GM21367 (cell line): Measurements from ENCODE around the gene RAB28.
A peak's percentile ranks its signal among the peaks of the same experiment; 100 is the strongest.

Source experiments
- ATAC-seq: cut with Tn5 transposase; IDR thresholded peaks from one replicate; pipeline ENCODE4 v1.9.1; 2021; ENCODE audit not compliant: unreplicated experiment

Gene RAB28

DNA sequence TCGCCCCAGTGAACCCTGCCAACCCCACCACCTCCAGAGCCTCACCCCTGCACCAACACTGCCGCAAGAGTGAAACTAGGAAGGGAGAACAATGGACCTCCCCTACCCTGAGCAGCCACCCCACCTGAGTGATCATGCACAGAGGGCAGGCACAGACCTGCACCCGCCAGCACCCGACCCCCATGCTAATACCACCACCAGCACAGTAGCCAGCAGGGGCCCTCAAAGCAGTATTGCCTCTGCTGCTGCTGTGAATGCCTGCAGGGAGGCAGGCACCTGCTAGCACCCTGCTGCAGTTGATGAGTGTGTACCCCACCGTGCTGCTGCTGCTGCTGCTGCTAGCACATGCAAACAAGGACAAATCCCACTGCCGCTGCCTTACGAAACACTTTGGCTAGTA lies 100.1 kb downstream of the RAB28 start:
- no peak for ATAC-seq

DNA sequence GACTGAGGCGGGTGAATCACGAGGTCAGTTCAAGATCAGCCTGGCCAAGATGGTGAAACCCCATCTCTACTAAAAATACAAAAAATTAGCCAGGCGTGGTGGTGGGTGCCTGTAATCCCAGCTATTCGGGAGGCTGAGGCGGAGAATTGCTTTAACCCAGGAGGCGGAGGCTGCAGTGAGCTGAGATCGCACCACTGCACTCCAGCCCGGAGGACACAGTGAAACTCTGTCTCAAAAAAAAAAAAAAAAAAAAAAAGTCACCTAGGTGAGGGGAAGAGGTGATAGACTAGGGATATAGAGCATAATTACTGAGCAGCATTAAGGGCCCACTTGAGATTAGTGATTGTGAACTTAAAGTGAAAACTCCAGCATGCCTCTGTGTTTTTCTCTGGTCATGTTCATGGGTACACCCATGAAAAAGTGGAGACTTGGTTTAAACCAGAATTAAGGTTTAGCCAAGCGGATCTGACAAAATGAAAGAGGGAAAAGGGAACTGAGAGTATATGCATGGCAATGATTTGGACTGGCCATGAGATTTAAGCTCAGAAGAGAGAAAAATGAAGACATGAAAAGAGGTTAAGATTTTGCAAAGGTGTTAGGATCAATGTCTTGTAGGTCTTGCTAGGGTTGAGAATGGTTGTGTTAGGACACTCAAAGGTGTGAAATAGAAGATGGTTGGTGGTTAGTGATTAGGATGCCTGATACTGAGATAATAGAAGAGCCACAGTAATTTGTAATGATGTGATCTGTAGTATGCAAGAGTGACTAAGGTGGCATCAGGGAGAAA lies 105.0 kb downstream of the RAB28 start:
- ATAC-seq: peak; percentile 73

DNA sequence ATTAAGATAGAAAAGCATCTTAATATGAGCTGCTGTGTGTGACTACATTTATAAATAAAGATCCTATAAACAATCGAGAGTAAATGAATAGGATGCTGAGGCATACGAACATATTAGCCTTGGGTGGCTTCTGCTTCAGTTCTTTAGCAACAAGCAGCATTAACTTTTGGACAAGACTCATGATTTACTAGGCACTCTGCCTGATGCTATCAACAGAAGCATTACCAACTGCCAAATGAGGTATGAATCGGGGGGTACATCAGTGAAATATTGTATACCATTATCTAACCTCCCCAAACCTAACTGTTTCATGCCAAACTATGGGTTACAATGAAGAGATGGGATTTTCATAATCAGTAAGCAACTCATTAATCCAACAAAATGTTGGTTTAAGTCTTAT lies 113.1 kb downstream of the RAB28 start:
- no peak for ATAC-seq

DNA sequence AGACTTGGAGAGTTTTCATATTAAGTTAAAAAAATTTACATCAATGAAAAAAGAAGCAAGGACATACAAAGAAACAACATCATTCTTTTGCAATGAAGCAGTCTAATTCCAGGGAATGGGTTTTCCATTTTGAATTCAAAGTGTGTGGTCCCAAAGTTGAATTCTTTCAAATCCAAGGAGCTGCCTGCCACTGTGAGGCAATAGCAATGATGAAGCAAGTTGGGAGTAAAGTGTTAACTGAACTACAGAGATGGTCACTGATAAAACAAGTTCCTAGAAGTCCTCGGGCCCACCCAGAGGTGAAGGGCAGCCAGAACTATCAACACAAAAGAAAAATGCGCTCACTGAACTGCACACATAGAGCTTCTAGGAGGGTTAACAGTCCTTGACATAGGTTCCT lies 115.9 kb downstream of the RAB28 start:
- no peak for ATAC-seq

DNA sequence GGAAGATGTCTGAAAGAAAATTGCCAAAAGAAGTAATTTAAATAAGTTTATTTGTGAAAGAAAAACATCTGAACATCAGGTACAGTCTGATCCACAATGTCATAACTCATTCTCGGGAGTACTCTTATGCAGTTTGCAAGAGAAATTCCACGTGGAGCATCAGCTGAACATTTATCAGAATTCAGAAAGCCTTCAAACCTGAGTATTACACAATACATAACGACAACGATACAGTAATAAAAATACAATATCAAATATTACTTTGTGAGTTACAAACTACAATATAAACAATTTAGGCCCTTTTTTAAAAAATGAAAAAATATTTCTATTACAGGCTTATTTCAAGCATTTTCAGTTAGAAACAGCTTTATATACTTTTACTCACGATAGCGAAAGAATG lies 116.4 kb downstream of the RAB28 start:
- no peak for ATAC-seq

DNA sequence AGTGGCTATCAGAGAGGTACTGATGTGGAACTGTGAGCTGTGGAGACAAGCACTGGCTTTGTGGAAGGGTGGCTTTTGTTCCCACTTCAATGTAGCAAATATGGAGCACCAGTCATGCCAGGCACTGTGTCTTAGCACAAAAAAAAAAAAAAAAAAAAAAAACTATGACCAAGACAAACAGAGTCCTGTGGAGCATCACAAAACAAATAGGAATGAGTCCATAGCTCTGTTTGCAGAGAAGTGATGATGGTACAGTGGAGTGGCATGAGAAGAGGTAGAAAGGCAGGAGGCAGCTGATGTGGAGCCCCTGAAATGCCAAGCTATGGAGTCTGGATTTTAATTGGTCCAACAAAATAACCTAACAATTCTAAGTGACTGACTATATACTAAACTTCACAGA lies 116.9 kb downstream of the RAB28 start:
- no peak for ATAC-seq

DNA sequence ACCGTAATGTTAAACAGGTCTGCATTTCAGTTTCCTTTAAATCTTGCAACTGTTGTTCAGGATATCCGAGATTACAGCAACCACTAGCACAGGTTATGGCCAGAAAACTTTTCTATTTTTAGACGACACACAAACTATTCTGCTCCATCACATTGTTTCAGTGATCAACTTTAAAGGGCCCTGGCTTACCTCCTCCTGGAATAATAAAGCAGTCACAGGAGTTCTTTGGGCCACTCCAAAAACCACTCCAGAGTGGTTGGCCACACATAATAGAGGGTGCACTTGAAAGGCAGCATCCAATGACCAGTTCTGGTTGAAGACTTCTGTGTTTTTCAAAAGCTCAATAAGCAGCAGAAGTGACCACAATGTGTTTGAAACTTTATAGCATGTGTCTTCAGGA lies 118.9 kb downstream of the RAB28 start:
- no peak for ATAC-seq

DNA sequence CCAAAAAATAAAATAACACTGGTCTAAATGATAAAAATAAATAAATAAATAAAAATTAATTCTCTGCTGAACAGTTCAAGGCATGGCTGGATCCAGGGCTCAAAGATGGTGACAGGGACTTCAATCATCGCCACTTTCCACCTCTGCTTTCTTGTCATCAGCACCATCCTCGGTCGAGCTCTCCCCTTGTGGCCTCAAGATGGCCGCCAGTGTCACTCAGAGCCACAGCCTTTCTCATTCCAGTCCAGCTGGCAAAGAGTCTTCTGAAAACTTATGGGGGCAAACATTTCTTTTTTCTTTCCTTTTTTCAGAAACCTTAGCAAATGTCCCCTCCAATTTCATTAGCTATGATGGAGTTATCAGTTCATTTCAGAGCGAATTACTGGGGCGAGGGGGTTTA lies 119.5 kb downstream of the RAB28 start:
- no peak for ATAC-seq

DNA sequence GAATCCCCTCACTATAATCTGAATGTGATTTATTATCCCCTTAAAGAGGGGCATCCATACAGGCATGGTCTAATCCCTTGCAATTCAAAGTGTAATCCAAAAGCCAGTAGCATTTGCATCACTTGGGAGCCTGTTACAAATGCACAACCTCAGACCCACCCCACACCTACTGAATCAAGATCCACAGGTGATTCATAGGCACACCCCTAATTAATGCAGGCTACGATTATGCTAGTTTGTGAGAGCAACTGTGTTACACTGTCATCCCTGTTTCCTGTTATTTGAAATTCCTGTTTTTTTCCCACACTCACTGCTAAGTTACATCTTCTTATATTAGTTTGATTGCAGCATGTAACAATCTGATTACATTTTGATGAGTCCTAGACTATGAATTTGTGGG lies 120.0 kb downstream of the RAB28 start:
- no peak for ATAC-seq

DNA sequence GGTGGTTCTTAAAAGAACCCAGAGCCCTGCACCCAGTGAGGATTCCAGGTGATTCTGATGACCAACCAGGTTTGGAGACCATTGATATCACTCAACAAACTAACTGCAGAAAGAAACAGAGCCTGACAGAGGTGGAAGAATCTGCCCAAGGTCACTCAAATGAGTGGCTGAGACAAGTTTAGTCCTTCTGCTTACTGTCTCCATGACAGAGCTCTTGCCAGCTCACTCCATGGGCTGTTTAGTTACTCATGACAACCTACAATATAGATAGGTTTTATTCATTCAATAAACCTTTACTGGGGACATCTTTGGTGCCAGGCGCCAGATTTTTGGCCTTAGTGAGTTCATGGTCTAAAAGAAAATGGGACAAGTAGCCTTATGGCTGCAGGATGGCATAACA lies 124.3 kb downstream of the RAB28 start:
- ATAC-seq: no peak

DNA sequence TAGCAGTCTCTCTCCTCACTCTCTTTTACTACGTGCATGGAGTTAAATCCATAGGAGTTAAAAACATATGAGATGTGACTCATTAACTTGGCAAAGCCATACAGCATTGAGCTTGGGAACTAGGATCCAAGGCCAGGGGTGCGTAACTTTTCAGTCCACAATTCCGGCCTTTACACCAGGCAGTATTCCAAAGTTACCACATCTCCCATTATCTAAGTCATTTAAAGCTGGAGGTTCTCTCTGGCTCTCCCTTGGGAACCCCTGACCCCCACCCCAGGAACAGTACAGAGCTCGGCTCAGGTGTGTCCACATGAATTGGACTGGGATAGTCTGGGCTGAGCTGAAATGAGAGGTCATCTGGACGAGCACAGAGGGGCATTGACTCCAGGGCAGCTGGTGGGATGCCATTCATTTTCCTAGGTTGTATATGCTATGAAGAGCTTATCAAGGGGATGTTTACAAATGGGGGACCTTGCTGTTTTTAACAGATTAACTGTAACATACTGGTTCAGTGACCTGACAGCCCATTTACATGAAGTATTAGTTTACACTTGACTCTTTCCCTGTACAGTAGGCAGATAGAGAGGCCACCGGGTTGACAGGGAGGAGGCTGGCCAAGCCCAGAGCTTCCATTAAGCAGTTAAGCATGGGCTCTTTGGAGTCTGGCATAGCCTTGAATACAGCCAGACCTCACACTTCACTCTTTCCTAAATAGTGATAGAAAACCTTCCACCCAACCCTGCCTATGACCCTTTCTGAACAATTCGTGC lies 128.8 kb downstream of the RAB28 start:
- no peak for ATAC-seq

DNA sequence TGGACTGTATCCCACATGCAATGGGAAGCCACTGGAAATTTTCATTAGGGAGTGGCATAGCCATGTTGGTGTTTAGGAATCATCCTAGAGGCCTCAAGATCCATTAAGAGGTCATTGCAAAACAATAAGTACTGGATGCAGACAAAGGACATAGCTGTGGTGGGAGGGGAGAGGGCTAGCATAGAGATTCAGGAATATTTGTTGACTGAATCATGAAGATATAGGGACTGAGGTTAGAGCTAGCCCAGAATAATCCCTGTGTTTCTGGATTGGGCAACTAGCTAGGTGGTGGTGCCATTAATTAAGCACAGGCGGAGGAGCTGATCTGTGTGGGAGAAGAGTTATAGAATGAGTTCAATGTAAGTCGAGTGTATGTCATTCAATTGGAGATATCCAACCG lies 135.0 kb downstream of the RAB28 start:
- no peak for ATAC-seq

DNA sequence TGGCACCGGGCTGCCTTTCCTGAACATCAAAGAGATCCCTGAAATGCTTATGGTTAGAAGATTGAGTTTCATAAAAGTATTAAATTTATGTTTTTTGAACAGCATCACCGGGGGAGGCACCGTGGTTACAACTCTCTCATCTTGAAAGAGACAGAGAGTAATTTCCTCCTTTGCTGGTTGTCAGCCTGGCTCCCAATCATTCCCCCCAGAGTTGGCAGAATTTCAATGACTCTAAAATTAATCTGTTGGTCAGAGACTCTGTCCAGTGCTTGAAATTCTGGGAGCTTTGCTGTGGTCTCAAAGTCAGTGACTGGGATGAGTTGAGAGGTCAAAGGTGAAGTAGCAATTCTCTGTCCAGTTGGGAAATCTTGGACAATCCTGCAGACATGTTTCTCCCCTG lies 135.9 kb downstream of the RAB28 start:
- ATAC-seq: no peak

DNA sequence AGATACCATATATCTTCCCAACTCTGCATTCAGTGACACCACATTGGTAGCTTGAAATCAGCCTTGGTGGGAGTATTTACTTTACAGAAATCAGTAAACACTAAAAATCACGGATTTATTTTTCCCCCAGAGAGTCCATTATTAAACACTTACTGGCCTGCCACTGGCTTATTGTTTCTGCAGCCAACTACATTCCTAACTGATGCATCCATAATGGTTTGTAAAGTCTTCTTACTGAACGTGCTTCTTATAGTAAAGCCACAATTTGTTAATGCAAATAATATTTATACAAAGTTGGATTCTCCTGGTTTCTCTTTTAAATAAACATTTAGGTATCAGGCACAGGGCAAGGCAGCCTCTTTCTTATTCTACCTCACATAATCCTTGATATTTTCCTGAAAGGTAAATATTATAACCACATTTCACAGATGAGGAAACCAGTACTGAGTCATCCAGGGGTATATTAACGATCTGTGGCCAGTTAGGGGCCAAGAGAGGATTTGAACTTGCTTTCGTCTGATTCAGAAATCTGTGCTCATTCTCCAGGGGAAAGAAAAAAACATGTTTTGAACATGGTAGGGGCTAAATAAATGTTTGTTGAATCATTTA lies 136.5 kb downstream of the RAB28 start:
- no peak for ATAC-seq

DNA sequence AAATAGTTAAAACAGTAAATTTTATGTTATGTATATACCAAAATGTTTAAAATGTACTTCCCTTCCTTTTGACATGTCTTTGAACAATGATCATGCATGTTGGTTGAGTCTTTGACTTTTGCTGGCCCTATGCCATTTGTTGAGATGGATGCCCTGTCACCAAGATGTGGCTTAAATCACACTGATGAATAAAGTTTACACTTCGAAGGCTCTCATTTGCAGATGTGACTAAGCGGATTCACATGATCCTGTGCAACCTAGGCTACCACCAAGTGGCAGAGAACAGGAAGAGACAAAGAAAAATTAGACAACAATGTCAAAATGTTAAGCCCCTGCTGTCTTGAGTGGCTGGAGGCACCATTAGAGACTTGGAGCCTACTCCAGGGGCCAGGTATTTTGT lies 139.9 kb downstream of the RAB28 start:
- ATAC-seq: no peak

DNA sequence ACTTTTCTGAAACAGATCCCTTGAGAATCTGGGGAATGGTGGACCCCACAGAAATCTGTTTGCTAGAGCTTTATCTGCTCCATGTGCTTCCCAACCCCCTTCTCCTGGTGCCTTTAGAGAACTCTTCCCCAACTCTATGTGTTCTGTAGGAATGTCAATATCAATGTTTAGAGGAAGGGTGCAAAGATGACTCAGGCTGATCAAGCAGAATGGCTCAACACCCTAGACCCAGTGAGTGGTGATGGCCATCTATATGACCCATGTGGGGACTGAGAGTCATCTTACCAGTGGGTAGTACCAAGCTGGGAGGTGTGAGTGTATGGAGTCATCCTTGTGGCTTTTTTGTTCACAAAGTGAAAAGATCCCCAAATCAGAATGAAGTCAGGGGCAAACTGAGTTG lies 143.5 kb downstream of the RAB28 start:
- no peak for ATAC-seq

DNA sequence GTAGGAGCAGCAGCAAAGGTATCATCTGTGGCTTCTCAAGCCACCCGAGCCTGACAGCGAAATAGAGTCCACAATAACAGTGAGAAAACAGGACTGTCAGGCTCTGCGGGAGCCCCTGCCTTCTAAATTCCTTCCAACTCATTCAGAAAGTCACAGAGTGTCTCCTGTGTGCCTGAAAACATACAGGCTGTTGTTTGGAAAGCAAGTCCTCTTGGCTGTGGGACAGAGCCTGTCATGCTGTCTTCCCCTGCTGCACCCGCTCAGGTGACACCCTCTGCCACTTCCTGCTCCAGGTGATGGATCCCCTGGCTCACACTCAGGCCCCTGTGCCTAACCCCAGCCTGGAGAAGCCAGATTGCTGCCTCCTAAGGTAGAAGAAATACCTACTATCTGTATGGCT lies 152.3 kb downstream of the RAB28 start:
- no peak for ATAC-seq

DNA sequence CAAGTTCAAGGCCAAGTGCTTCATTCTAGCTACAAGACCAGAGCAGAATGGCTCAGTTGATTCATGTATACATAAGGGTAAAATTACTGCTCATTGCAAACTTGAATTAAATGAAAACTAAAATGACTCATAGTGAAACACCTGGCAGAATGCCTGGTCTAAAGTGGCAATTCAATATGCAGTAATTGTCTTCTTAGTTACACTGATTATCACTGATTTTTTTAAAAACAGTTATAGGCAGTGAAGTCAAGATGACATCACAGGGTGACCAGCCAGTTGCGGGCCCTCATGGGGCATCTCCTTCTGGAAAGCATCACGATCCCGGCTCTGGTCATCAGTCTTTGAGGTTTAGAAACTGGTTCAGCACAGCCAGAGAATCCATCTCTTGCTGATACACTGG lies 154.2 kb downstream of the RAB28 start:
- ATAC-seq: no peak

DNA sequence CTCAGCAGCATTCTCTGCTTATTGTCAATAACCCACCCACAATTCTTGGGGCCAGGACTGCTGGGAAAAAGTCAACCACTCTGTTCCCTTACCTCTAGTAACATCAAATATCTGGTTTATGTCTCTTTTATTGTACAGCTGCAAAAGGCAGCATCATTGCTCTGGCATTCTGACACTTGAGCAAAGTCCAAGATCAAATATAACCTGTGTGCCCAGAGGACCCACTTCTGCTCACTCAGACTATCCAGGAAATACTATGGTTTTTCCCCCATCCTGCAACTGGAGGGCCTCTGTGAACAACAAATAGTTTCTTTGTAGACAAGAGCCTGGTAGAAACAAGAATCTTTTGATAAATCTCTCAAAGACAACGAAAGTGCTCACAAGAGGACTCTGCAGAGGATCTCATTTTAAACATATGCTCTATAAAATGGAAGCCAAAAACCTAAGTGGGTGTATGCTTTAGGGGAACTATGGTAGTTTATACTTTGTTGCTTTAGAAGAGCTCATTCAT lies 154.7 kb downstream of the RAB28 start:
- no peak for ATAC-seq

DNA sequence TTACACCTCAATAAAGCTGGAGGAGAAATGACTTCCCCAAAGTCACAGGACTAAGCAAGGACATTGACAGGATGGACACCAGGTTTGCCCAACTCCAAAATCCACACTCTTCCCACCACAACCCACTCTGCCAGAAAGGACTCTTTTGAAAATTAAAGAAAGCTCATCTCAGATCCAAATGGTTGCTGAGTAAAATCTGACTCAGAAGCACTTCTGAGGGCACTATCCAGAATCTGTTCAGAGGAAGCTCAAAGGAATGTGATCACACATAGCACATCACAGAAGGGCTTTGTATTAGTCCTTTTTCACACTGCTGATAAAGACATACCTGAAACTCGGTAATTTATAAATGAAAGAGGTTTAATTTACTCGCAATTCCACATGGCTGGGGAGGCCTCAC lies 155.5 kb downstream of the RAB28 start:
- ATAC-seq: no peak

DNA sequence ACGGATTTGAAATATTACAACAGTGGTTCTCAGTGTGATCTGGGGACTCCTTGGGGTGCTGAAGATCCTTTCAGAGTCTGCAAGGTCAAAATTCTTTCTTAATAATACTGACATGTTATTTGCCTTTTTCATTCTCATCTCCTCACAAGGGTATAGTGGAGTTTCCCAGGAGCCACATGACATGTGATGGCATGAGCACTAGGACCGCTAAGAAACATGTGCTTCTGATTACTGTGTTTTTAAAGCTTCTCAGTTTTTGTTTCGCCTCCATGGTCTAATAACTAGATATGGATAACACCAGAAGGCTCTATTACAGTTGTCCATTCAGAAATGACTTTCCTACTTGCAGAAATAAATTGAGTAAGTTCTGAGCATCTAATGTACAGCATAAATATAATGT lies 156.1 kb downstream of the RAB28 start:
- no peak for ATAC-seq

DNA sequence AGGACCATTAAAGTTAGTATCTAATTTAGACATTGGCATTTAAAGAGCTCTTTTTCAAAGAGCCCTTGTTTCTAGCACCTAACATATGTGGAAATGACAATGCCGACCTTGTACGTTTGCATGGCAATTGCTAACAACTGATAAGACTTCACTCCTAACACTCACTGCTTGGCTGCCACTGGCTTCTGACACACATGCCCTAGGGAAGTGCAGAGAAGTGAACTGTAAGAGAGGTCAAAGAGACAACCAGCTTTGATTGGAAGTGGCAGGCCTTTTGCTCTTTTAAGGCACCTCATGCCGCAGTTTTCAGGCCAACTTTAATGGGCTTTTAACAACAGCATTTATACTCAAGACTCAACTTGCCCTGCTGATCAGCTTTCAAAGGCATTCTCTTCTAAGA lies 158.4 kb downstream of the RAB28 start:
- ATAC-seq: no peak
